Prostate gland (tissue), 2 donors: Measurements from ENCODE around the gene TM7SF3. TPM values are rescaled to one million over a fixed set of nuclear protein-coding genes. Genes with fewer than 3 reads are reported as not detected.

ENCODE experiments used
- DNase-seq: peaks from one replicate; pipeline ENCODE4 v3.0.0-alpha.2; 2019; ENCODE audit warnings: low spot score
- H3K27ac ChIP-seq, 2 donors: fragments of 200-600 bp; sonication (generic); 2 replicates each; pipeline ENCODE4 v1.5.1; 2017 to 2019
- H3K27me3 ChIP-seq: fragments of 200-600 bp; sonication (generic); replicated peaks from 2 replicates; pipeline ENCODE4 v1.5.1; 2019; ENCODE audit not compliant: insufficient read depth
- H3K36me3 ChIP-seq, 2 donors: fragments of 200-600 bp; sonication (generic); 1 replicate in 1 of 2; 2 replicates in 1 of 2; pipeline versions ENCODE4 v1.5.1 to v1.8.1; 2017 to 2019
- H3K4me1 ChIP-seq: fragments of 200-600 bp; sonication (generic); replicated peaks from 2 replicates; pipeline ENCODE4 v1.5.1; 2019
- H3K4me3 ChIP-seq, 2 donors: fragments of 200-600 bp; sonication (generic); 2 replicates each; pipeline ENCODE4 v1.5.1; 2017 to 2019
- H3K9me3 ChIP-seq: fragments of 200-600 bp; sonication (generic); 2 replicates; pipeline ENCODE4 v1.5.1; 2017
- POLR2A ChIP-seq: fragments of 450-650 bp; IDR thresholded peaks from one replicate; pipeline ENCODE4 v1.6.1; 2016; ENCODE audit warnings: antibody characterized with exemption, mild to moderate bottlenecking
- POLR2AphosphoS5 ChIP-seq: sonication (generic); formaldehyde crosslinking; IDR thresholded peaks from one replicate; pipeline ENCODE4 v1.6.1; 2017; ENCODE audit warnings: antibody characterized with exemption
- WGBS: methylation state at CpG from one replicate; pipeline ENCODE4 v1.1.5; 2018; 5-methylcytosine and 5-hydroxymethylcytosine counted together
- intact Hi-C: fragments of 100-400 bp; cut with DNase I; formaldehyde crosslinking; loops from one replicate; pipeline ENCODE4 v1.14.2; 2022
- total RNA-seq, 2 donors: library from RNA; depleted of rRNA; stranded (reverse); fragments of >200 nt; gene quantifications; one replicate each; pipeline ENCODE4 v1.1.0, GENCODE V29; 2016
- TF ChIP-seq, protein P1 (sequence below), 4 experiments: fragments of 200-600 bp in 2 of 4; fragments of 450-650 bp in 2 of 4; sonication (generic) in 2 of 4; IDR thresholded peaks; 1 replicate in 3 of 4; 2 replicates in 1 of 4; pipeline ENCODE4 v1.5.1; 2016 to 2019; ENCODE audit warnings: antibody characterized with exemption in 4 of 4, mild to moderate bottlenecking in 2 of 4, moderate library complexity in 2 of 4

The TM7SF3 gene
- total RNA-seq, 2 donors from 2014 or later, result 94.5 to 132 TPM

DNA sequence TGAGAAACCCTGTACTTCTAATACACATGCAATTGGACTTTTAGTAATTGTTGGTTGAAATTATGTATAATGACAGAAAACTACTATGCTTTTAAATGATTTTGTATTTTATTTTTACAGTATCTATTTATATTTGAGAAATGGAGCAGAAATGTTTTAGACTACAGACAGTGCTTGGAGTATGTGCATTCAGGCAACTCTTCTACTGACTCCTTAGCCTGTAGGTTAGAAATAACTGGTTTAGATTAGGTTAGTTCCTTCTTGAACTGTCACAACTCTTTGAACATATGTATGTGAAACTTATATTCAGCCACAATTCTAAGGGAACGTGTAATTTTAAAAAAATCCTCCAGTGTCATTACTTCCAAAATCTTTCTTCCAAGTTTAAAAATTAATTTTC lies 74.2 kb downstream of the TM7SF3 start:
- Histone ChIP-seq H3K36me3 (no peaks in the 10 kb centered on the region), H3K4me3 (peak overlapping the region in 1 of 2 donors; percentile 90), H3K27me3 (no peaks in the 10 kb centered on the region), H3K9me3 (no peaks in the 10 kb centered on the region), H3K4me1 (no peaks in the 10 kb centered on the region), H3K27ac (no peak overlapping the region)
- no peak for DNase-seq
- 43% methylated on average over 1 of the region's 1 CpG for WGBS
- TF ChIP-seq POLR2A (no peak), POLR2AphosphoS5 (no peak)
- TF ChIP-seq, protein P1, sequence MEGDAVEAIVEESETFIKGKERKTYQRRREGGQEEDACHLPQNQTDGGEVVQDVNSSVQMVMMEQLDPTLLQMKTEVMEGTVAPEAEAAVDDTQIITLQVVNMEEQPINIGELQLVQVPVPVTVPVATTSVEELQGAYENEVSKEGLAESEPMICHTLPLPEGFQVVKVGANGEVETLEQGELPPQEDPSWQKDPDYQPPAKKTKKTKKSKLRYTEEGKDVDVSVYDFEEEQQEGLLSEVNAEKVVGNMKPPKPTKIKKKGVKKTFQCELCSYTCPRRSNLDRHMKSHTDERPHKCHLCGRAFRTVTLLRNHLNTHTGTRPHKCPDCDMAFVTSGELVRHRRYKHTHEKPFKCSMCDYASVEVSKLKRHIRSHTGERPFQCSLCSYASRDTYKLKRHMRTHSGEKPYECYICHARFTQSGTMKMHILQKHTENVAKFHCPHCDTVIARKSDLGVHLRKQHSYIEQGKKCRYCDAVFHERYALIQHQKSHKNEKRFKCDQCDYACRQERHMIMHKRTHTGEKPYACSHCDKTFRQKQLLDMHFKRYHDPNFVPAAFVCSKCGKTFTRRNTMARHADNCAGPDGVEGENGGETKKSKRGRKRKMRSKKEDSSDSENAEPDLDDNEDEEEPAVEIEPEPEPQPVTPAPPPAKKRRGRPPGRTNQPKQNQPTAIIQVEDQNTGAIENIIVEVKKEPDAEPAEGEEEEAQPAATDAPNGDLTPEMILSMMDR (IDR thresholded peaks at IDR 0.05), result no peak
- intact Hi-C loops, result loop anchor here (2.0 to 5.0 kb wide), 2 partner anchors 75 to 307 kb away; partner anchors contain the start of gene TM7SF3

DNA sequence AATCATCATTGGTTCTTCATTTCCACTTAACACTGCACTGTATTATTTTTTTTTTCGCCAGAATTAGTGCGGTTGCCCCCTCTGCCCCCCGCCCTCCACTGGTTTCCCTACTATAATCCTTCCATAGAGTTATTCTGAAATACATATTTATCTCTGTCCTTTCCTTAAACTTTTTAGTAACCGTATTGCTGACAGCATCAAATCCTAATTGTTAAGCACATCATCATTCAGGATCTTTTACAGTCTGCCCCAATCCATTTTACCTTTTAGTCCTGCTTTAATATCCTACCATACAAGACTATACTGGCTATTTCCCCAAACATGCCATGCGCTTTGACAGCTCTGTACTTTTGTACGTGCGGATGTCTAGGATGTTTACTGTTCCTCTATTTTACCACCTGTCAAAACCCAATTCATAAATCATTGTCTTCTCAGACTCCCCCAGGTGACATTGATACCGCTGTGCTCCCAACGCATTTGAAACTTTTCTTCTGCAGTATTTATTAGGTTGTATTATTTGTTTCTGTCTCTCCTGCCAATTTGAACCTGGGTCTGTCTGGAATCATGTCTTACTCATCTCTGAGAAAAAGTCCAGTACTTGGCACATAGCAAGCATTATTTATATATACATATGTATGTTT lies 74.9 kb downstream of the TM7SF3 start:
- intact Hi-C loops, result loop anchor here (2.0 to 5.0 kb wide), 2 partner anchors 75 to 308 kb away; partner anchors contain the start of gene TM7SF3

DNA sequence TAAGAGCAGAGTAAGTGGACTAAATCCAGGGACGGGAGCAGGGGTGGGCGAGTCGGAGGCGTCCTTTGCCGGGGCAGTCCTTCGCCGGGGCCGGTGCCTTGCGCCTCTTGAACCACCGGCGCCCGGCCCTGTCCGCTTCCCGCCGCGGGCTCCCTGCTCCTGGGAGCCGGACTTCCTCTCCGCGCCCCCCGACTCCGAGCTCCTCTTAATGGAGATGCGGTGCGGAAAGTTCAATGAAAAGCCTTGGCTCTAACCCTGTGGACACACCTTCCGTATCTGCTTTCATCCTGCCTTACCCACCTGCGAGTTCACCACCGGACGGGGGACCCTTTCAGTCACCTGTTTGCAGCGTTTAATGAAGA lies 75.5 kb downstream of the TM7SF3 start:
- under 1% methylated on average over 27 of the region's 28 CpGs for WGBS
- H3K27me3 ChIP-seq, result no peaks in the 10 kb centered on the region
- H3K9me3 ChIP-seq, result no peaks in the 10 kb centered on the region
- intact Hi-C loops, result loop anchor here (2.0 to 5.0 kb wide), 2 partner anchors 76 to 309 kb away; partner anchors contain the start of gene TM7SF3
- H3K4me3 ChIP-seq, result peak overlapping the region; percentile 79 to 90
- DNase-seq, result peak; percentile 12
- H3K27ac ChIP-seq, result peak overlapping the region; percentile 95 to 98
- H3K36me3 ChIP-seq, result no peaks in the 10 kb centered on the region
- TF ChIP-seq POLR2A, result no peak
- TF ChIP-seq, protein P1 (IDR thresholded peaks at IDR 0.05), result no peak
- no peak for TF ChIP-seq POLR2AphosphoS5
- no peaks in the 10 kb centered on the region for H3K4me1 ChIP-seq

More for the DNA sequence above, 74.9 kb downstream of the TM7SF3 start:
- Histone ChIP-seq H3K4me1 (no peaks in the 10 kb centered on the region), H3K27ac (peak overlapping the region; percentile 95 to 98), H3K9me3 (no peaks in the 10 kb centered on the region), H3K27me3 (no peaks in the 10 kb centered on the region), H3K36me3 (no peaks in the 10 kb centered on the region), H3K4me3 (peak overlapping the region; percentile 79 to 90)
- no peak for DNase-seq
- TF ChIP-seq, protein P1 (IDR thresholded peaks at IDR 0.05), result no peak
- TF ChIP-seq POLR2A, result no peak
- peak; percentile 33 for TF ChIP-seq POLR2AphosphoS5
- WGBS, result 2% methylated on average over 9 of the region's 9 CpGs

DNA sequence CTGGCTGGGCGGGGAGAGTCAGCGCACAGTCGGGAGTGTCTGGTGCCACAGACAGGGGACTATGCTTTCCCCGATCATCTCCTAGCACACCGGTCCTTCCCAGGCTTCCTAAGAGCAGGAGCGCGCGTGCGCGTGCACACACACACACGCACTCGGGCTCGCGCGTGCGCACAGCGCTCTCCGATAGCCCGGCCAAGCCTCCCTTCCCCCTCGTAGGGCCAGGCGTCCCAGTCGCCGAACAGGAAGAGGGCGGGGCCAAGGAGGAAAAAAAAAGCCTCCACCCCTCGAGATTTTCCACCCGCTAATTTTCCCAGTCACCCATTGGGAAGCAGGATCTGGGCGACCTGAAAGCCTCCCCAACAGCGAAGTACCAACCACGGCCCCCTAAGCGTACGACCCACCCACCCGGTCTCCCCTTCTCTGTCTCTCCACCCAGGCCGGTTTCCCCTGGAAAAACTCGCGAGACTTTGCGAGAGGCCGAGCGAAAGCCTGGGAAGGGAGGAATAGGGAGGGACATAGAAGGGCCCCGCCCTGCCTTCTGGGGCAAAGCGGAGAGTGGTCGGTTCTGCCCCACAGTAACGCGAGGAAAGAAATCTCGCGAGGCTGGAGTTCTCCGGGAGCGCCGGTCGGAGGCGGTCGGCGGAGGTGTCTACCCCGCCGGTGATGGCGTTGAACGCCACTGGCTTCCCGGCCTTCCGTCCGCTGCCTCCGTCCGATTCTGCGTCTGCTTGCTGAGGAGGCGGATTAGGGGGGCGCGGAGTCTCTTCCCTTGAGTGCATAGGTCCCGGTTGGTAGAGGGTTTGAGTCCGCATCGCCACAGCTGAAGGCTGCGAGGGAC lies 76.1 kb downstream of the TM7SF3 start, which contains the start of the genes FGFR1OP2 and INTS13:
Gene FGFR1OP2 (plus strand): TSS at position 608 of the 838 bp plus-strand sequence. CDS start 15,689 bp downstream, outside the sequence.
Gene INTS13 (minus strand): TSS at position 119 of the 838 bp plus-strand sequence. CDS start 1,178 bp downstream, outside the sequence.
- H3K27me3 ChIP-seq, result no peaks in the 10 kb centered on the region
- intact Hi-C loops, result loop anchor here (2.0 to 5.0 kb wide), 2 partner anchors 77 to 309 kb away; partner anchors contain the start of gene TM7SF3
- WGBS, result 1% methylated on average over 69 of the region's 69 CpGs
- DNase-seq, result peak; percentile 98
- TF ChIP-seq, protein P1 (IDR thresholded peaks at IDR 0.05), result no peak
- TF ChIP-seq POLR2A (peak; percentile 97), POLR2AphosphoS5 (peak; percentile 84)
- H3K27ac ChIP-seq, result peak within 1 kb of the TSS; percentile 95 to 98
- no peaks in the 10 kb centered on the region for H3K36me3 ChIP-seq
- no peaks in the 10 kb centered on the region for H3K9me3 ChIP-seq
- H3K4me1 ChIP-seq, result no peaks in the 10 kb centered on the region
- H3K4me3 ChIP-seq, result peak within 1 kb of the TSS; percentile 79 to 90
